ENCODE measurements around the gene ATP10D.

DNA sequence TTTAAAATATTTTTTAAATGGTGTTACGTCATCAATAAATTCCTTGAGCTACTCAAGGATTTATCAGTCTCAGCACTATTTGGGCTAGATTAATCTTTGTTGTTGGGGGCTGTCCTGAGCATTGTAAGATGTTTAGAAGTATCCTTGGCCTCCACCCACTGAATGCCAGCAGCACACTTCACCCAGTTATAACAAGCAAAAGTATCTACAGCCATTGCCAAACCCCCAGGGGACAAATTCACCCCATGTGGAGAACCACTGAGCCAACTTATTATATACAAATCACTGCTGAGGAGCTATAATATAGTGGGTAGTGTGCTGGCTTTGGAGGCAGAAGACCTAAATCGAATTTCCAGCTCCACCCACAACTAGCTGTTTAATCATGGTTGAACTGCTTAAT, 58.3 kb downstream of the ATP10D start:
- TF ChIP-seq GATA2 (IDR thresholded peaks at IDR 0.05; ENCODE audit: low read depth, low read length) (no peak), GATA3 (IDR thresholded peaks at IDR 0.05; ENCODE audit: low read depth, low read length) (no peak)

Measured in SH-SY5Y (cell line).